Endothelial cell of umbilical vein (primary cell): ENCODE data around the gene APOO. TPM values are rescaled to one million over a fixed set of nuclear protein-coding genes. Genes with fewer than 3 reads are reported as not detected.

Experiments used
- BruUV-seq: library from RNA; stranded (reverse); fragments of 400-500 nt; replicated peaks from 2 replicates; lab custom pipeline; 2021; lab: Mats Ljungman, UMichigan
- CTCF ChIA-PET: fragments of 300-600, 350-600 bp; sonication (Branson Sonifier 250); formaldehyde crosslinking; loops from one replicate; lab custom pipeline; 2021; ENCODE audit warnings: antibody characterized with exemption, inconsistent platforms; lab: Charles Lee
- POLR2A ChIA-PET: fragments of 300-600, 350-600 bp; sonication (Branson Sonifier 250); formaldehyde crosslinking; loops from one replicate; lab custom pipeline; 2021; ENCODE audit warnings: antibody characterized with exemption, inconsistent platforms; lab: Charles Lee
- DNase-seq: peaks from one replicate; pipeline ENCODE4 v3.0.0-alpha.2; 2011; ENCODE audit warnings: low read depth, low spot score
- FAIRE-seq: peaks from 2 replicates; lab custom pipeline; 2011; peaks lifted over from hg19 to GRCh38; lab: Jason Lieb, UNC
- H2AFZ ChIP-seq: 2 replicates; pipeline ENCODE4 v1.6.0; 2012; ENCODE audit warnings: low read depth, low read length, control low read depth, inconsistent platforms
- H3K27ac ChIP-seq: 2 replicates; pipeline ENCODE4 v1.5.1; 2011; ENCODE audit warnings: low read depth, mild to moderate bottlenecking, control low read depth, low read length, moderate library complexity; ENCODE audit not compliant: insufficient read depth
- H3K27me3 ChIP-seq, 2 experiments: 2 replicates each; pipeline versions ENCODE4 v1.6.0 to v1.6.1; 2011; ENCODE audit warnings: low read length in 2 of 2, mixed read lengths in 1 of 2; ENCODE audit not compliant: control insufficient read depth in 2 of 2, insufficient read depth in 2 of 2
- H3K36me3 ChIP-seq, 2 experiments: 2 replicates in 1 of 2; 3 replicates in 1 of 2; pipeline ENCODE4 v1.5.1; 2011; ENCODE audit warnings: low read length in 2 of 2, mild to moderate bottlenecking in 1 of 2, moderate library complexity in 1 of 2; ENCODE audit not compliant: control insufficient read depth in 2 of 2, insufficient read depth in 2 of 2; ENCODE audit errors: extremely low read depth in 1 of 2
- H3K4me1 ChIP-seq: 3 replicates; pipeline ENCODE4 v1.5.1; 2011; ENCODE audit warnings: mild to moderate bottlenecking, low read length; ENCODE audit not compliant: control insufficient read depth, insufficient read depth; ENCODE audit errors: extremely low read depth
- H3K4me2 ChIP-seq: 2 replicates; pipeline ENCODE4 v1.6.1; 2011; ENCODE audit warnings: low read length, control low read depth, mixed read lengths; ENCODE audit not compliant: insufficient read depth
- H3K4me3 ChIP-seq, 3 experiments: fragments of 200-600 bp in 1 of 3; sonication (generic), shearing (Covaris generic) in 1 of 3; replicated peaks in 1 of 3; 2 replicates each; pipeline ENCODE4 v1.5.1; 2011 to 2016; ENCODE audit warnings: control low read depth in 3 of 3, low read length in 3 of 3, mild to moderate bottlenecking in 2 of 3, inconsistent platforms in 1 of 3, low read depth in 1 of 3, moderate library complexity in 1 of 3; ENCODE audit not compliant: insufficient read depth in 1 of 3
- H3K79me2 ChIP-seq: 2 replicates; pipeline ENCODE4 v1.6.0; 2012; ENCODE audit warnings: low read length, inconsistent platforms; ENCODE audit not compliant: control insufficient read depth, insufficient read depth
- H3K9ac ChIP-seq: replicated peaks from 2 replicates; pipeline ENCODE3; 2011; ENCODE audit warnings: low read length, control low read depth; ENCODE audit not compliant: insufficient read depth; ENCODE audit errors: extremely low read depth
- H3K9me1 ChIP-seq: replicated peaks from 3 replicates; pipeline ENCODE4 v1.6.0; 2011; ENCODE audit warnings: mild to moderate bottlenecking, low read length; ENCODE audit not compliant: control insufficient read depth, insufficient read depth; ENCODE audit errors: extremely low read depth
- H3K9me3 ChIP-seq: replicated peaks from 2 replicates; pipeline ENCODE4 v1.5.1; 2012; ENCODE audit warnings: low read length, inconsistent platforms; ENCODE audit not compliant: control insufficient read depth, insufficient read depth
- H4K20me1 ChIP-seq: replicated peaks from 2 replicates; pipeline ENCODE3; 2011; ENCODE audit warnings: mild to moderate bottlenecking, low read length; ENCODE audit not compliant: control insufficient read depth, insufficient read depth; ENCODE audit errors: extremely low read depth
- CTCF ChIP-seq, 2 donors: IDR thresholded peaks; 1 replicate in 1 of 2; 2 replicates in 1 of 2; pipeline ENCODE4 v1.5.1; 2011; ENCODE audit warnings: low read length in 2 of 2, mild to moderate bottlenecking in 2 of 2, moderate library complexity in 2 of 2, control low read depth in 1 of 2, inconsistent platforms in 1 of 2, low read depth in 1 of 2; ENCODE audit not compliant: insufficient read depth in 1 of 2; ENCODE audit errors: extremely low read depth in 1 of 2
- EZH2 ChIP-seq: IDR thresholded peaks from 2 replicates; pipeline ENCODE4 v1.6.1; 2012; ENCODE audit warnings: borderline replicate concordance, low read depth, mild to moderate bottlenecking, moderate library complexity, low read length, inconsistent platforms; ENCODE audit not compliant: severe bottlenecking
- FOS ChIP-seq: IDR thresholded peaks from 2 replicates; pipeline ENCODE4 v1.6.1; 2011; ENCODE audit warnings: mild to moderate bottlenecking, low read length, moderate library complexity, borderline replicate concordance; ENCODE audit not compliant: insufficient read depth
- GATA2 ChIP-seq: IDR thresholded peaks from 2 replicates; pipeline ENCODE4 v1.7.0; 2011; ENCODE audit warnings: low read depth, mild to moderate bottlenecking, moderate library complexity, mixed read lengths, low read length; ENCODE audit not compliant: insufficient read length, insufficient read depth
- JUN ChIP-seq: IDR thresholded peaks from 2 replicates; pipeline ENCODE4 v1.6.1; 2011; ENCODE audit warnings: borderline replicate concordance, low read depth; ENCODE audit not compliant: insufficient read length, insufficient read depth
- MAX ChIP-seq: IDR thresholded peaks from 2 replicates; pipeline ENCODE4 v1.6.1; 2011; ENCODE audit not compliant: insufficient read depth, insufficient read length
- MYC ChIP-seq: IDR thresholded peaks from one replicate; pipeline ENCODE4 v1.6.1; 2011; ENCODE audit warnings: mild to moderate bottlenecking, low read depth, low read length
- POLR2A ChIP-seq: IDR thresholded peaks from 2 replicates; pipeline ENCODE4 v1.6.1; 2012; ENCODE audit warnings: low read depth, mild to moderate bottlenecking, control low read depth, low read length
- POLR2AphosphoS5 ChIP-seq: IDR thresholded peaks from 2 replicates; pipeline ENCODE4 v1.6.1; 2012; ENCODE audit warnings: low read depth, mild to moderate bottlenecking, control low read depth, low read length, moderate library complexity; ENCODE audit not compliant: insufficient read depth
- dilution Hi-C: fragments of 300-500 bp; cut with MboI; formaldehyde crosslinking; loops from one replicate; pipeline ENCODE4 v1.15.0; 2019; ENCODE audit warnings: low sequenced_read_pairs; ENCODE audit not compliant: extremely low pct_ligation_motif_present
- intact Hi-C: fragments of 100-400 bp; cut with micrococcal nuclease; formaldehyde crosslinking; loops from one replicate; pipeline ENCODE4 v1.10.0; 2022
- polyA plus RNA-seq, 4 experiments: library from polyadenylated mRNA; depleted of rRNA in 3 of 4; stranded (reverse) in 3 of 4; unstranded in 1 of 4; fragments of >200 nt; gene quantifications; 2 replicates each; pipeline versions ENCODE4 v1.2.1 to v1.2.3, GENCODE V29; 2011 to 2012; ENCODE audit warnings: missing spikeins in 1 of 4
- total RNA-seq: library from RNA; stranded (reverse); gene quantifications from 2 replicates; pipeline ENCODE4 v1.2.3, GENCODE V29; 2021

Gene APOO
- total and polyA plus RNA-seq, 2 donors (not counting 3 experiments of a cell fraction or from before 2014, with no cell fraction given), result 9.8 to 24.3 TPM

GRCh38 chrX:23887451-23887850, 20.3 kb downstream of the APOO start:
- POLR2A ChIA-PET, result no interaction called here
- no peak for DNase-seq
- Histone ChIP-seq H2AFZ (no peak overlapping the region), H3K4me1 (peaks cover 10% of the 10 kb centered on the region), H3K9me3 (no peaks in the 10 kb centered on the region), H3K4me3 (no peak overlapping the region), H4K20me1 (no peaks in the 10 kb centered on the region), H3K79me2 (no peaks in the 10 kb centered on the region), H3K27ac (no peak overlapping the region), H3K4me2 (no peak overlapping the region), H3K27me3 (no peaks in the 10 kb centered on the region), H3K9ac (no peak overlapping the region), H3K9me1 (no peaks in the 10 kb centered on the region), H3K36me3 (no peaks in the 10 kb centered on the region)
- CTCF ChIA-PET, result no interaction called here
- BruUV-seq, result no TSS peak
- intact Hi-C loops, result no loop called here
- TF ChIP-seq FOS (no peak), JUN (no peak), CTCF (IDR thresholded peaks at IDR 0.05; ENCODE audit: extremely low read depth in 1 of 2, insufficient read depth in 1 of 2, low read depth in 1 of 2, low read length in 2 of 2) (no peak), POLR2AphosphoS5 (no peak), EZH2 (no peak), GATA2 (no peak), MYC (no peak), POLR2A (no peak), MAX (no peak)
- no peak for FAIRE-seq
- dilution Hi-C loops, result no loop called here
